Testis (tissue), 3 donors: Measurements from ENCODE around the gene AQP12A. TPM values are rescaled to one million over a fixed set of nuclear protein-coding genes. Genes with fewer than 3 reads are reported as not detected.
"Not testable (repeated sequence)": the region's sequence is repeated elsewhere in the genome, so short reads cannot be mapped to it uniquely, and the experiment has no call there.

ENCODE experiments used
- DNase-seq: peaks from one replicate; pipeline ENCODE4 v3.0.0-alpha.2; 2019
- H3K27ac ChIP-seq, 2 donors: fragments of 200-600 bp; sonication (generic); one replicate each; pipeline ENCODE4 v1.5.1; 2019
- H3K27me3 ChIP-seq: fragments of 200-600 bp; sonication (generic); one replicate; pipeline ENCODE4 v1.5.1; 2019
- H3K36me3 ChIP-seq: fragments of 200-600 bp; sonication (generic); one replicate; pipeline ENCODE4 v1.5.1; 2017; ENCODE audit warnings: low read depth; ENCODE audit errors: missing control alignments
- H3K4me1 ChIP-seq: fragments of 200-600 bp; sonication (generic); one replicate; pipeline ENCODE4 v1.5.1; 2019
- H3K4me3 ChIP-seq, 2 donors: fragments of 200-600 bp; sonication (generic); one replicate each; pipeline ENCODE4 v1.5.1; 2017 to 2019
- H3K9me3 ChIP-seq: fragments of 200-600 bp; sonication (generic); one replicate; pipeline ENCODE4 v1.5.1; 2017
- CTCF ChIP-seq, 3 experiments: fragments of 450-650 bp in 2 of 3; fragments of 200-600 bp in 1 of 3; sonication (generic) in 1 of 3; IDR thresholded peaks; one replicate each; pipeline ENCODE4 v1.5.1; 2016 to 2019; ENCODE audit warnings: antibody characterized with exemption in 3 of 3, mild to moderate bottlenecking in 2 of 3, moderate library complexity in 1 of 3
- POLR2A ChIP-seq: fragments of 450-650 bp; IDR thresholded peaks from one replicate; pipeline ENCODE4 v1.6.1; 2017; ENCODE audit warnings: antibody characterized with exemption, mild to moderate bottlenecking, moderate library complexity
- WGBS, 2 donors: methylation state at CpG; one replicate each; pipeline ENCODE4 v1.1.5; 2018; 5-methylcytosine and 5-hydroxymethylcytosine counted together
- intact Hi-C: fragments of 100-400 bp; cut with DNase I; formaldehyde crosslinking; loops from one replicate; pipeline ENCODE4 v1.15.1; 2023; ENCODE audit warnings: low total_unique reads
- polyA plus RNA-seq: library from polyadenylated mRNA; stranded (reverse); fragments of 350-450 nt; fragmentation: Illumina TruSeq; extraction: RNeasy Lipid Tissue Mini Kit (QIAGEN cat#74804); gene quantifications from one replicate; pipeline ENCODE4 v1.2.3, GENCODE V29; 2014; ENCODE audit warnings: low read depth, low replicate concordance; ENCODE audit not compliant: insufficient read depth
- total RNA-seq, 2 donors: library from RNA; depleted of rRNA; stranded (reverse); fragments of >200 nt; gene quantifications; one replicate each; pipeline ENCODE4 v1.2.3, GENCODE V29; 2016

Gene AQP12A
- total and polyA plus RNA-seq, 3 donors from 2014 or later, result not detected

- TF ChIP-seq CTCF (IDR thresholded peaks at IDR 0.05) (no peak), POLR2A (no peak)
- no peaks in the 10 kb centered on the region for H3K36me3 ChIP-seq
- 87 to 93% methylated on average over 13 to 19 of the region's 20 CpGs for WGBS, 2 donors
- no peaks in the 10 kb centered on the region for H3K4me1 ChIP-seq
- intact Hi-C loops, result no loop called here
- H3K9me3 ChIP-seq, result no peaks in the 10 kb centered on the region
- no peak overlapping the region for H3K4me3 ChIP-seq
- no peak for DNase-seq
- no peak overlapping the region for H3K27ac ChIP-seq
- H3K27me3 ChIP-seq, result no peaks in the 10 kb centered on the region
These were observed 4.5 kb upstream of the AQP12A start for GRCh38 chr2:240687045-240687740.

- Histone ChIP-seq H3K27me3 (no peaks in the 10 kb centered on the region), H3K36me3 (no peaks in the 10 kb centered on the region), H3K9me3 (no peaks in the 10 kb centered on the region), H3K4me1 (no peaks in the 10 kb centered on the region), H3K27ac (no peak overlapping the region), H3K4me3 (no peak overlapping the region)
- intact Hi-C loops, result no loop called here
- WGBS, 2 donors, result 85 to 87% methylated on average over 4 to 13 of the region's 14 CpGs
- DNase-seq, result no peak
- TF ChIP-seq POLR2A (no peak), CTCF (IDR thresholded peaks at IDR 0.05) (no peak)
These were observed 3.7 kb upstream of the AQP12A start for GRCh38 chr2:240687741-240688552.

- 93 to 100% methylated on average over 4 to 9 of the region's 9 CpGs for WGBS, 2 donors
- DNase-seq, result no peak
- H3K27me3 ChIP-seq, result no peaks in the 10 kb centered on the region
- no peaks in the 10 kb centered on the region for H3K36me3 ChIP-seq
- no peaks in the 10 kb centered on the region for H3K9me3 ChIP-seq
- no peaks in the 10 kb centered on the region for H3K4me1 ChIP-seq
- H3K4me3 ChIP-seq, result no peak overlapping the region
- intact Hi-C loops, result no loop called here
- H3K27ac ChIP-seq, result no peak overlapping the region
- TF ChIP-seq CTCF (IDR thresholded peaks at IDR 0.05), result no peak
- TF ChIP-seq POLR2A, result no peak
These were observed 3.1 kb upstream of the AQP12A start for GRCh38 chr2:240688553-240688919.

- TF ChIP-seq CTCF (IDR thresholded peaks at IDR 0.05) (no peak), POLR2A (no peak)
- Histone ChIP-seq H3K36me3 (no peaks in the 10 kb centered on the region), H3K27ac (no peak overlapping the region), H3K4me1 (no peaks in the 10 kb centered on the region), H3K9me3 (no peaks in the 10 kb centered on the region), H3K27me3 (no peaks in the 10 kb centered on the region), H3K4me3 (no peak overlapping the region)
- intact Hi-C loops, result no loop called here
- DNase-seq, result no peak
- WGBS, 2 donors, result 76 to 79% methylated on average over 11 of the region's 11 CpGs
These were observed 1.7 kb upstream of the AQP12A start for GRCh38 chr2:240689975-240690374.

GRCh38 chr2:240690421-240691074 lies 1.1 kb upstream of the AQP12A start:
- H3K4me3 ChIP-seq, H3K4me1 ChIP-seq, H3K9me3 ChIP-seq, intact Hi-C loops, DNase-seq, H3K27ac ChIP-seq, H3K27me3 ChIP-seq, H3K36me3 ChIP-seq: not testable (repeated sequence)
- WGBS, 2 donors, result 90 to 99% methylated on average over 7 to 8 of the region's 18 CpGs

- H3K4me3 ChIP-seq, H3K27me3 ChIP-seq, DNase-seq, H3K4me1 ChIP-seq, H3K36me3 ChIP-seq, H3K27ac ChIP-seq, H3K9me3 ChIP-seq, intact Hi-C loops: not testable (repeated sequence)
- WGBS, 2 donors, result 100% methylated on average over 1 of the region's 2 CpGs; no CpG with 5 or more reads in 1 of the 2 donors
These were observed 615 bp upstream of the AQP12A start for GRCh38 chr2:240691075-240691427.

GRCh38 chr2:240692583-240693561 lies 1.2 kb downstream of the AQP12A start:
- H3K4me3 ChIP-seq, H3K27ac ChIP-seq, H3K36me3 ChIP-seq, DNase-seq, H3K27me3 ChIP-seq, H3K4me1 ChIP-seq, H3K9me3 ChIP-seq, intact Hi-C loops: not testable (repeated sequence)
- WGBS, 2 donors, result 86 to 90% methylated on average over 4 to 15 of the region's 34 CpGs
